Mucosa of descending colon (tissue), 3 donors: Measurements from ENCODE around the gene NIPBL. TPM values are rescaled to one million over a fixed set of nuclear protein-coding genes. Genes with fewer than 3 reads are reported as not detected.
A peak's percentile ranks its signal among the peaks of the same experiment; 100 is the strongest.

ENCODE experiments used
- ATAC-seq: fragments of 200-7000 bp; cut with Tn5 transposase; one replicate; pipeline ENCODE4 v1.9.1; 2020; ENCODE audit warnings: mild to moderate bottlenecking, moderate library complexity
- DNase-seq, 3 donors: peaks; one replicate each; pipeline ENCODE4 v3.0.0-alpha.2; 2020
- H3K36me3 ChIP-seq: fragments of 200-600 bp; one replicate; pipeline ENCODE4 v1.8.0; 2021; ENCODE audit warnings: low read depth, mild to moderate bottlenecking
- H3K4me1 ChIP-seq: fragments of 200-600 bp; one replicate; pipeline ENCODE4 v1.8.0; 2021; ENCODE audit warnings: low read depth, mild to moderate bottlenecking
- H3K4me3 ChIP-seq: fragments of 200-600 bp; one replicate; pipeline ENCODE4 v1.8.0; 2021; ENCODE audit warnings: mild to moderate bottlenecking
- H3K9me3 ChIP-seq: fragments of 200-600 bp; one replicate; pipeline ENCODE4 v1.8.0; 2021; ENCODE audit warnings: mild to moderate bottlenecking
- intact Hi-C, 2 donors: fragments of 100-400 bp; cut with DNase I in 1 of 2; cut with micrococcal nuclease in 1 of 2; formaldehyde crosslinking; loops; one replicate each; pipeline versions ENCODE4 v1.11.0 to v1.11.1; 2022; cut with DNase I, micrococcal nuclease
- total RNA-seq, 3 donors: library from RNA; stranded (reverse); fragmentation: NEBNext Ultra II Directional in 2 of 3; extraction: Animal tissue kit (Norgen Biotek cat#: 25700) in 2 of 3; gene quantifications; one replicate each; pipeline versions ENCODE4 v1.2.1 to v1.2.4, GENCODE V29; 2021 to 2023
- TF ChIP-seq, protein P1 (sequence below): fragments of 200-600 bp; IDR thresholded peaks from one replicate; pipeline ENCODE4 v1.8.0; 2022; ENCODE audit warnings: antibody characterized with exemption, mild to moderate bottlenecking
- donor health status: DM: no; HTN: no; CAD: no; lungs with moderate emphysema.
- donor health status: DM: no; HTN: no; CAD: no.
- donor health status: DM: no; HTN: yes; CAD: no.

Gene NIPBL
- total RNA-seq, 3 donors from 2014 or later = 50.4 to 80.8 (median 77.2) TPM

DNA sequence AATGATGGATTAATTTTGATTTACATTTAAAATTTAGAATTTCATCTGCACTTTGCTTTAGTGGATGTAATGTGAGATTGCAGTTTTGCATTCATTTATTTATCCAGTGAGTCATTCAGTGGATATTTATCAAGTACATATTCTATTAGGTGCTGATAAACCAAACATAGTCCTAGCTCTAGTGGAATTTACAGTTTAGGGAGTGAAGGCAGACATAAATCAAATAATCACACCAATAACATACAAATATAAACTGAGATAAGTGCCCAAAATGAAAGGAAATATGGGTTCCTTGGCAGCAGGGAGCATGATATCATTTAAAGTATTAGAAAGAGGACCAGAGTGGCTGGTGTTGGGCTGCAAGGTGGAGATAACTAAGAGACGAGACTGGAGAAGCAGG lies 14.7 kb upstream of the NIPBL start:
- H3K9me3 ChIP-seq = no peaks in the 10 kb centered on the region
- no peak overlapping the region for H3K4me3 ChIP-seq
- TF ChIP-seq, protein P1, sequence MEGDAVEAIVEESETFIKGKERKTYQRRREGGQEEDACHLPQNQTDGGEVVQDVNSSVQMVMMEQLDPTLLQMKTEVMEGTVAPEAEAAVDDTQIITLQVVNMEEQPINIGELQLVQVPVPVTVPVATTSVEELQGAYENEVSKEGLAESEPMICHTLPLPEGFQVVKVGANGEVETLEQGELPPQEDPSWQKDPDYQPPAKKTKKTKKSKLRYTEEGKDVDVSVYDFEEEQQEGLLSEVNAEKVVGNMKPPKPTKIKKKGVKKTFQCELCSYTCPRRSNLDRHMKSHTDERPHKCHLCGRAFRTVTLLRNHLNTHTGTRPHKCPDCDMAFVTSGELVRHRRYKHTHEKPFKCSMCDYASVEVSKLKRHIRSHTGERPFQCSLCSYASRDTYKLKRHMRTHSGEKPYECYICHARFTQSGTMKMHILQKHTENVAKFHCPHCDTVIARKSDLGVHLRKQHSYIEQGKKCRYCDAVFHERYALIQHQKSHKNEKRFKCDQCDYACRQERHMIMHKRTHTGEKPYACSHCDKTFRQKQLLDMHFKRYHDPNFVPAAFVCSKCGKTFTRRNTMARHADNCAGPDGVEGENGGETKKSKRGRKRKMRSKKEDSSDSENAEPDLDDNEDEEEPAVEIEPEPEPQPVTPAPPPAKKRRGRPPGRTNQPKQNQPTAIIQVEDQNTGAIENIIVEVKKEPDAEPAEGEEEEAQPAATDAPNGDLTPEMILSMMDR = no peak
- no peak for DNase-seq
- H3K4me1 ChIP-seq = no peaks in the 10 kb centered on the region
- ATAC-seq = no peak
- intact Hi-C loops = no loop called here
- no peaks in the 10 kb centered on the region for H3K36me3 ChIP-seq

DNA sequence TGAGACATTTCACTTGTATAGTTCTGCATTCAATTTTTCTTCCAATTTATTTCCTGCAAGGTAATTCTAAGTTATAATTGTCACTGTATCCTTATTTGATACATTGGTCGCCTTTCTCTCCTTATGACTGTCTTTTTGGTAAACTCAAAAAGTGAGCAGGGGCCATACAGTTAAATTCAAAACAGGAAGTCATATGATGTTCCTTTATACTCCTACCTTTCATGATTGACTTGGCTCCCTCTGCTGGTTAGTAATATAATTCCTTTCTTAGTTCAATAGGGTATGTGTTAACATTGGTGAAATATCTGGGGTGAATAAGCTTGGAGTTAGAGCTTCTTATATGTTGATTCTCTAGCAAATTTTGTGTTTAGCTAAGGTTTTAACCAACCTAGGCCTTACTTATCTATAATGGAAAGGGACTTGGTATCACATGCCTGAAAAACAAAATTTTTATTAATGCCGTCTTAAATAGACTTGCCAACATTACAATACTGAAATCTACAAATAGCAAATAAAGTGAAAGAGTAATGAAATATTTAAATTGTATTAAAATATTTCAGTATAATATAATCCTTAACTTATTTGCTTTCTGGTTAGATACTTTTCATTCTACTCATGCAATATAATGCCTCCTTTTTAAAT lies 6.0 kb upstream of the NIPBL start:
- DNase-seq (no peak), ATAC-seq (peak; percentile 88)
- peaks cover 7% of the 10 kb centered on the region for H3K4me1 ChIP-seq
- TF ChIP-seq, protein P1 = peak; percentile 10
- H3K36me3 ChIP-seq = no peaks in the 10 kb centered on the region
- intact Hi-C loops = loop anchor here in 1 of 2 donors (5.0 kb wide), 1 partner anchor 128 kb away; no protein-coding TSS in a partner anchor
- H3K9me3 ChIP-seq = no peaks in the 10 kb centered on the region
- no peak overlapping the region for H3K4me3 ChIP-seq

DNA sequence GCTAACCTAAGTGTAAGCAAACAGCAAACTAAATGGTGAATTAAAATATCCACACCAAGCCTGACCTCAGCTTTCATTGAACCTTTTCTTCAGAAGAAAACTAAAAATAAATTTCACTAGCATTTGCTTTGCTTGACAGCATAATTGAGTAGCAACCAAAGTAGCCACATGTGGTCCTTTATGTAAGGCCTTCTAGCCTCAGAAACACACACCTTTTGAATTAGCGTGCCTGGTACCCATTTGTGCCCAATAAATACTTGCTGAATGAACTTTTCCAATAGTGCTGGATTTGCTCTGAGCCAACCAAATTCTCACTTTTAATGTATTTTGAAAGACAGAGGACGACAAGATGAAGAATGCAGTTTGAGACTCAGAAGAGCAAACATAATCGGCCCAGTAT lies 2.1 kb upstream of the NIPBL start:
- H3K4me3 ChIP-seq = no peak overlapping the region
- H3K9me3 ChIP-seq = no peaks in the 10 kb centered on the region
- TF ChIP-seq, protein P1 = no peak
- DNase-seq (no peak), ATAC-seq (no peak)
- no peaks in the 10 kb centered on the region for H3K36me3 ChIP-seq
- peaks cover 13% of the 10 kb centered on the region for H3K4me1 ChIP-seq
- intact Hi-C loops = loop anchor here in 1 of 2 donors (5.0 kb wide), 1 partner anchor 132 kb away; no protein-coding TSS in a partner anchor

DNA sequence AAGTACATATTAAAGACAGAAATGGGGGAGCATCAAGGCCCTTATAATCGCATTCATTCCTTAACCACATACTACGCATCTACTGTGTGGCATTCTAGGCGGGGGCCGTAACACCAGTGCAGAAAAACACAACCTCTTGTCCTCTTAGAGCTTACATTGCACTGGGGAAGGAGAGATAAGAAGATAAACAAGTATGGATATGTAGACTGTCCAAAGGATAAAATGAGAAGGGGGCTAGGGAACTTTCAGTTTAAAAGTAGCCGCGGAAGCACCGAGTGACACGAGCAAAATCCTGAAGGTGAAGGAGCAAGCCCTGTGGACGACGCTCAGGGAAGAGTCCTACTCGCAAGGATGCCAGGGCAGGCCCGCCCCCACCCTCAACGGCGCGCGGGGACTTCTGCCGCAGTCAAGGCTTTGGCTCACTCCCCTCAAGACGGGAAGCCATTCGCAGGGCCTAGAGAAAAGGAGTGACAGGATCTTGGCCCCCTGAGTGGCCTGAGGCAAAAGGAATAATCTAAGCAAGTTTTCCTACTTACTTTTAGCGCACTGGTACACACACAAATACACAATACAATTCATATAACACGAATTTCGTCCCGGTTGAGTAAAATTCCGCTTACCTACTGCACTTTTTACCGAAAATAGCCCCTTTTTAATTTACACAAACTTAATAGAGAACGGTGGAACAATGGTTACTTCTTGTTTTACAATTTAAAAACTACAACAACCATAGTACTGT lies 1.3 kb upstream of the NIPBL start:
- Histone ChIP-seq H3K4me1 (peaks cover 18% of the 10 kb centered on the region), H3K9me3 (no peaks in the 10 kb centered on the region), H3K4me3 (peak overlapping the region; percentile 81), H3K36me3 (no peaks in the 10 kb centered on the region)
- peak; percentile 56 to 70 (median 68) for DNase-seq
- TF ChIP-seq, protein P1 = no peak
- intact Hi-C loops = no loop called here
- ATAC-seq = peak; percentile 26

DNA sequence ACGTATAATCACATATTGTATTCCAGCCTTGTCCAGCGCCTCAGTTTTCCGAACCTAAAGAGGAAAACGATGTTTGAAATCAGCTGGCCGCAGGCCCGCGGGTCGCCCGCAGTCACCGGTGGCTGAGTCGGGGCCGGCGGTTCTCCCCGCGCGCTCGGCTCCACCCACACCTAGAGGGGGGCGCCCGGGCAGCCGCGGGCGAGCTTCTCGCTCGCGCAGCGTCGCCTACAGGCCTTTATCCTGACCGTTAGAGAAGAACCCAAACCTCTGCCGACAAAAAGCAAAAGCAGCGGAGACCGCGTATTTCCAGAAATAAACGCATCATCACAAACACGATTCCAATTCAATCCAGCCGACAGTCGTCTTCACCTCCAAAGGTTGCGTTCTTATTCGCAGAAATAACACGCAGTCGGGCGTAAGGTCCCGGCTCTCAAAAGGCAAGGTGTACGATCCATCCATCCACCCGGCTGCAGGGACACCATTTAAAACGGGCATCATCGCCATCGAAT lies 725 bp upstream of the NIPBL start:
- peak; percentile 81 for ATAC-seq
- intact Hi-C loops = no loop called here
- peak overlapping the region; percentile 81 for H3K4me3 ChIP-seq
- DNase-seq = peak; percentile 82 to 90 (median 89)
- no peaks in the 10 kb centered on the region for H3K9me3 ChIP-seq
- TF ChIP-seq, protein P1 = peak; percentile 21
- no peaks in the 10 kb centered on the region for H3K36me3 ChIP-seq
- H3K4me1 ChIP-seq = peaks cover 19% of the 10 kb centered on the region
